Measurements from ENCODE around the gene TAS1R1.

Gene TAS1R1

GRCh38 chr1:6574818-6575217, 19.7 kb downstream of the TAS1R1 start:
- no peak for DNase-seq

GRCh38 chr1:6577831-6578525, 22.9 kb downstream of the TAS1R1 start:
- DNase-seq: no peak

GRCh38 chr1:6578624-6579373, 23.7 kb downstream of the TAS1R1 start:
- no peak for DNase-seq

GRCh38 chr1:6579374-6580118, 24.4 kb downstream of the TAS1R1 start, which contains the start of gene ZBTB48:
TSS of gene ZBTB48 (plus strand) at chr1:6579994. CDS start at chr1:6580610, 616 bp downstream.
- DNase-seq: peak; percentile 71

- no peak for DNase-seq
Measured at GRCh38 chr1:6580119-6580592, 25.0 kb downstream of the TAS1R1 start.

GRCh38 chr1:6580593-6581409, 25.7 kb downstream of the TAS1R1 start:
- no peak for DNase-seq

- no peak for DNase-seq
Measured at GRCh38 chr1:6581561-6582305, 26.6 kb downstream of the TAS1R1 start.

GRCh38 chr1:6582370-6582769, 27.3 kb downstream of the TAS1R1 start:
- no peak for DNase-seq

GRCh38 chr1:6584126-6585080, 29.3 kb downstream of the TAS1R1 start:
- DNase-seq: no peak

GRCh38 chr1:6585081-6585722, 30.1 kb downstream of the TAS1R1 start:
- no peak for DNase-seq

GRCh38 chr1:6585841-6586240, 30.7 kb downstream of the TAS1R1 start:
- DNase-seq: no peak

GRCh38 chr1:6586404-6586816, 31.3 kb downstream of the TAS1R1 start:
- no peak for DNase-seq

GRCh38 chr1:6587261-6588005, 32.3 kb downstream of the TAS1R1 start:
- no peak for DNase-seq

GRCh38 chr1:6588128-6588892, 33.2 kb downstream of the TAS1R1 start:
- no peak for DNase-seq

GRCh38 chr1:6588893-6589520, 33.9 kb downstream of the TAS1R1 start:
- no peak for DNase-seq

- no peak for DNase-seq
Measured at GRCh38 chr1:6590046-6590445, 34.9 kb downstream of the TAS1R1 start.

GRCh38 chr1:6591222-6591621, 36.1 kb downstream of the TAS1R1 start:
- DNase-seq: no peak

- DNase-seq: no peak
Measured at GRCh38 chr1:6591644-6592043, 36.5 kb downstream of the TAS1R1 start.

All from SIG-M5 (cell line).